Kidney (tissue), 14 donors: ENCODE measurements around the gene CD248. TPM values are rescaled to one million over a fixed set of nuclear protein-coding genes. Genes with fewer than 3 reads are reported as not detected.
"Not testable (repeated sequence)": the region's sequence is repeated elsewhere in the genome, so short reads cannot be mapped to it uniquely, and the experiment has no call there.

Experiments
- DNase-seq, 5 donors: peaks; one replicate each; pipeline ENCODE4 v3.0.0-alpha.2; 2013 to 2020
- FAIRE-seq: peaks from 2 replicates; lab custom pipeline; 2012; peaks lifted over from hg19 to GRCh38; lab: Jason Lieb, UNC
- H3K27ac ChIP-seq, 2 donors: one replicate each; pipeline ENCODE4 v1.7.0; 2013; ENCODE audit warnings: low read depth in 2 of 2, low read length in 2 of 2, inconsistent platforms in 1 of 2
- H3K27me3 ChIP-seq: one replicate; pipeline ENCODE4 v1.7.1; 2013; ENCODE audit warnings: low read length, inconsistent platforms; ENCODE audit not compliant: control insufficient read depth, insufficient read depth
- H3K36me3 ChIP-seq, 3 donors: one replicate each; pipeline versions ENCODE4 v1.7.0 to v1.7.1; 2013; ENCODE audit warnings: low read length in 3 of 3, control low read depth in 1 of 3, inconsistent platforms in 1 of 3; ENCODE audit not compliant: insufficient read depth in 3 of 3, control insufficient read depth in 2 of 3
- H3K4me1 ChIP-seq, 3 donors: one replicate each; pipeline versions ENCODE4 v1.7.0 to v1.7.1; 2013; ENCODE audit warnings: low read length in 3 of 3, inconsistent platforms in 1 of 3, low read depth in 1 of 3; ENCODE audit not compliant: control insufficient read depth in 2 of 3, insufficient read depth in 2 of 3
- H3K4me3 ChIP-seq, 3 donors: one replicate each; pipeline versions ENCODE4 v1.7.0 to v1.8.1; 2013; ENCODE audit warnings: low read length in 3 of 3, control low read depth in 1 of 3, inconsistent platforms in 1 of 3
- H3K9ac ChIP-seq, 3 donors: one replicate each; pipeline versions ENCODE4 v1.7.0 to v1.7.1; 2013; ENCODE audit warnings: low read length in 3 of 3, control low read depth in 1 of 3, inconsistent platforms in 1 of 3
- H3K9me3 ChIP-seq, 3 donors: one replicate each; pipeline versions ENCODE4 v1.7.0 to v1.7.1; 2013; ENCODE audit warnings: low read length in 3 of 3, control low read depth in 1 of 3, inconsistent platforms in 1 of 3; ENCODE audit not compliant: control insufficient read depth in 2 of 3, insufficient read depth in 1 of 3
- intact Hi-C: fragments of 100-400 bp; cut with DNase I; formaldehyde crosslinking; loops from one replicate; pipeline ENCODE4 v1.11.1; 2022
- polyA plus RNA-seq: library from polyadenylated mRNA; stranded (reverse); fragments of 350-450 nt; fragmentation: Illumina TruSeq; extraction: RNeasy Lipid Tissue Mini Kit (QIAGEN cat#74804); gene quantifications from one replicate; pipeline ENCODE4 v1.2.3, GENCODE V29; 2014; ENCODE audit warnings: low read depth, low replicate concordance; ENCODE audit not compliant: insufficient read depth
- total RNA-seq: library from RNA; stranded (reverse); fragmentation: NEBNext Ultra II Directional; extraction: Animal tissue kit (Norgen Biotek cat#: 25700); gene quantifications from one replicate; pipeline ENCODE4 v1.2.1, GENCODE V29; 2021
- TF ChIP-seq, protein P1 (sequence below): IDR thresholded peaks from 3 replicates; pipeline ENCODE4 v1.5.1; 2012; ENCODE audit warnings: mild to moderate bottlenecking, moderate library complexity, borderline replicate concordance; ENCODE audit not compliant: insufficient read depth; ENCODE audit errors: extremely low read depth
- donor health status: control.
- donor health status: control.
- donor health status: control.
- donor health status: control.
- donor health status: control.
- donor health status: DM: yes; HTN: yes; CAD: no.
- donor health status: Normal renal cell carcinoma (clear cell type).

The CD248 gene
- total and polyA plus RNA-seq, 2 donors from 2014 or later, result 14.8 to 22.9 TPM

DNA sequence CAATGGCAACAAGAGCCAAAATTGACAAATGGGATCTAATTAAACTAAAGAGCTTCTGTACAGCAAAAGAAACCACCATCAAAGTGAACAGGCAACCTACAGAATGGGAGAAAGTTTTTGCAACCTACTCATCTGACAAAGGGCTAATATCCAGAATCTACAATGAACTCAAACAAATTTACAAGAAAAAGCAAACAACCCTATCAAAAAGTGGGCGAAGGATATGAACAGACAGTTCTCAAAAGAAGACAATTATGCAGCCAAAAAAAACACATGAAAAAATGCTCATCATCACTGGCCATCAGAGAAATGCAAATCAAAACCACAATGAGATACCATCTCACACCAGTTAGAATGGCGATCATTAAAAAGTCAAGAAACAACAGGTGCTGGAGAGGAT is 3.4 kb upstream of the CD248 start:
- intact Hi-C loops, H3K4me3 ChIP-seq, DNase-seq, H3K9me3 ChIP-seq, FAIRE-seq, H3K27ac ChIP-seq, H3K27me3 ChIP-seq, H3K36me3 ChIP-seq, H3K9ac ChIP-seq: not testable (repeated sequence)
- peaks cover 0 to 13% (median 3%) of the 10 kb centered on the region in 3 donors for H3K4me1 ChIP-seq

DNA sequence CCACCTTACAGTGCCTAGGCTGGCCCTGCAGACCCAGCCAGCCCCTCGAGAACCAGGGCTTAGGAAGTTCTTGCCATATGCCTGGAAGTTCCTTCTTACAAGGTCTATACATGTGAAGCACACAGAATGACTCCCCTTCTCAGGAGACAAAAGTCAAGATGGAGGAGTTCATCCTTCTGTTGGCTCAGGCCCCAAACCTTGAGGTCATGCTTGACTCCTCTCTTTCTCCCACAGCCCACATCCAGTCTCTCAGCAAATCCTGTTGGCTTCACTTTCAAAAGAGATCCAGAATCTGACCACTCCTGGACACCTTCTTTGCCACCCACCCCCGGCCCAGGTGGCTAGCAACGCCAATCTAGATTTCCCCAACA is 1.7 kb upstream of the CD248 start:
- TF ChIP-seq, protein P1, sequence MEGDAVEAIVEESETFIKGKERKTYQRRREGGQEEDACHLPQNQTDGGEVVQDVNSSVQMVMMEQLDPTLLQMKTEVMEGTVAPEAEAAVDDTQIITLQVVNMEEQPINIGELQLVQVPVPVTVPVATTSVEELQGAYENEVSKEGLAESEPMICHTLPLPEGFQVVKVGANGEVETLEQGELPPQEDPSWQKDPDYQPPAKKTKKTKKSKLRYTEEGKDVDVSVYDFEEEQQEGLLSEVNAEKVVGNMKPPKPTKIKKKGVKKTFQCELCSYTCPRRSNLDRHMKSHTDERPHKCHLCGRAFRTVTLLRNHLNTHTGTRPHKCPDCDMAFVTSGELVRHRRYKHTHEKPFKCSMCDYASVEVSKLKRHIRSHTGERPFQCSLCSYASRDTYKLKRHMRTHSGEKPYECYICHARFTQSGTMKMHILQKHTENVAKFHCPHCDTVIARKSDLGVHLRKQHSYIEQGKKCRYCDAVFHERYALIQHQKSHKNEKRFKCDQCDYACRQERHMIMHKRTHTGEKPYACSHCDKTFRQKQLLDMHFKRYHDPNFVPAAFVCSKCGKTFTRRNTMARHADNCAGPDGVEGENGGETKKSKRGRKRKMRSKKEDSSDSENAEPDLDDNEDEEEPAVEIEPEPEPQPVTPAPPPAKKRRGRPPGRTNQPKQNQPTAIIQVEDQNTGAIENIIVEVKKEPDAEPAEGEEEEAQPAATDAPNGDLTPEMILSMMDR, result no peak
- Histone ChIP-seq H3K4me3 (no peak overlapping the region), H3K36me3 (no peaks in the 10 kb centered on the region), H3K27me3 (no peaks in the 10 kb centered on the region), H3K9me3 (no peaks in the 10 kb centered on the region), H3K9ac (no peak overlapping the region), H3K4me1 (peaks cover 0 to 13% (median 3%) of the 10 kb centered on the region in 3 donors), H3K27ac (peak overlapping the region; percentile 71 to 81)
- intact Hi-C loops, result no loop called here
- DNase-seq, result no peak
- no peak for FAIRE-seq

DNA sequence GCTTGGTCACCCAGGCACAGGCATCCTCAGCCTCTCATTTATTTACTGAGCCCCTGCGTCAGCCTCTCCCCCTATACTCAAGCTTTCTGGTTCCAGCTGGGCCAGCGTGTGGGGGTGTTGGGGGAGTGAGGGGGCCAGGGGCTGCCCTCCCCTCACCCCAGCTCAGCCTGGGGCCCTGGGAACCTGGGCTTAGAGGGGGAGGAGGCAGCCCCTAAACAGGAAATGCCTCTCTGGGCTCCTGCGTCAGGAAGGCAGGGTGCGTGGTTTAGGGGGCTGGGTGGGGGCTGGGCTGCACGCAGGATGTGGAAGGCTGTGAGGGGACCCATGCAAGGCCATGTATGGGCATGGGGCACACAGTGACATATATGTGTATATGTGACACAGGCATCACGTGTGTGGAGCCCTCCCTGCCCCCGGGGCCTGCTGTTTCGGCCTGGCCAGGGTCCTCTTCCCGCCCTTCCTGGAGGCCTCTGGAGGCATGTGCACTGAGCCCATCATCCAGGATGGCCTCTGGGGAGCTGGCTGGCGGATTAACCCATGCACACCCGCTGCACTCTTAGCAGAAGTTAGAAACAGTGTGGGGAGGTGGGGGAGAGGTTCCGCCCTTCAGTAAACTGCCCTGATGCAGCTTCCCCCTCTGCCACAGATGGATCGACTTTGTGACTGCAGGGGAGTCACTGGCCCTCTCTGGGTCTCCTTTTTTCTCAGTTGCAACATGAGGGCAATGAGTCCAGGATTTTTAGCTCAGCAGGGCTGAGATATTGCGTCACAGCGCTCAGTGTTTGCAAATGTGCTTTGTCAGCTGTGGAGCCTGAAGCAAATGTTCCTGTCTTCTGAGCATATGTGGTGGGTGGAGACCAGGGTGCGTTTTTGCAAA is 1.1 kb upstream of the CD248 start:
- no peaks in the 10 kb centered on the region for H3K36me3 ChIP-seq
- intact Hi-C loops, result no loop called here
- H3K4me3 ChIP-seq, result no peak overlapping the region
- DNase-seq, result peak; percentile 63 to 88 (median 82)
- H3K27me3 ChIP-seq, result no peaks in the 10 kb centered on the region
- no peak overlapping the region for H3K9ac ChIP-seq
- peaks cover 0 to 16% (median 3%) of the 10 kb centered on the region in 3 donors for H3K4me1 ChIP-seq
- TF ChIP-seq, protein P1, result no peak
- H3K9me3 ChIP-seq, result no peaks in the 10 kb centered on the region
- FAIRE-seq, result no peak
- peak overlapping the region; percentile 71 to 81 for H3K27ac ChIP-seq

DNA sequence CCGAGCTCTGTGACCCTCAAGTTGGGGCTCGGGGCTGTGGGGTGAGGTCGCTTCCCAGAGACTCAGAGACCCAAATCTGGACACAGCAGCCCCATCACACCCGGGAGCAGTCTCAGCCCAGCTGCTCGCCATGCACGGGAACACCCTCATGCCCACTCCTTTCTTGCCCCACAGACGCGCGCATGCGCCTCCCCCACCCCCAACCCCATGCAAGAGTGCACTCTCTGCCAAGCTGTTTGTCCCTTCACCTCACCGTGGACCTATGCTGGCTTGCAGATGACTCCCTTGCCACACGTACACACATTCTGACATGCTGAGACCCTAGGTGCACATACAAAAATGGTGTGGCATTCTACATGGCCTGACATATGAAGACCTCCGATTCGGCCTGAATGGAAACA is 478 bp upstream of the CD248 start:
- Histone ChIP-seq H3K27me3 (no peaks in the 10 kb centered on the region), H3K4me1 (peaks cover 0 to 16% (median 3%) of the 10 kb centered on the region in 3 donors), H3K9ac (no peak overlapping the region), H3K9me3 (no peaks in the 10 kb centered on the region), H3K36me3 (no peaks in the 10 kb centered on the region), H3K4me3 (peak overlapping the region in 1 of 3 donors; percentile 21), H3K27ac (peak overlapping the region; percentile 71 to 81)
- FAIRE-seq (no peak), DNase-seq (peak; percentile 71 to 84 (median 83))
- TF ChIP-seq, protein P1, result no peak
- intact Hi-C loops, result no loop called here
